ENCODE results near the gene ATP8A2.

The ATP8A2 gene

GRCh38 chr13:25886438-25887214, 514.9 kb downstream of the ATP8A2 start:
- H3K4me3 ChIP-seq = no peak overlapping the region
- H3K27ac ChIP-seq = no peak overlapping the region

- H3K27ac ChIP-seq = no peak overlapping the region
- no peak overlapping the region for H3K4me3 ChIP-seq
Observed at GRCh38 chr13:25887962-25888655, 516.3 kb downstream of the ATP8A2 start.

DNA sequence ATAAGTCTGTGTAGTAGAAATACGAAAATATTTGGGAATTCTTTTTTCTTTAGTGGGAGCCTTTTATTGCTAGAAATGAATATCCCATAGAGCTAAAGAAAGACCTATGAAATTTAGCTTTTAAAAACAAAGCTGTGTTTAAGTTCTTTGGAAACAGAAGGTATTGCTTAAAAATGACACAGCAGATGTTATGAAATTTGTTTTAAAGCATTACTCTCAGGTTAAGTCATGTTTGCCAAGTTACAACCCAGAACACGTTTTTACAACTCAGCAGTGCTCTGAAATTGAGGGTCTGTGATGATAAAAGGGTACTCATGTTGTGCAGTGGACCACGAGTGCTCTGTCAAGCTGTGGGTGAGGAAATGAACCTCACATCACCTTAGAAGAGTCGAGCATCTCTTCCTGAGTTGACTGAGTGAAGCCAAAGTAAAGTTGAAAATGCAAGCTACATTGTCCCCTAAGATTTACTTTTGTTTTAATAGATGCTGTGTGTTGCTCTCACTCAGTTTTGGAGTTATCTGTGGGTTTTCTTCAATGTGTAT, 519.0 kb downstream of the ATP8A2 start:
- no peak overlapping the region for H3K27ac ChIP-seq

GRCh38 chr13:25898991-25899390, 527.2 kb downstream of the ATP8A2 start:
- Histone ChIP-seq H3K27ac (no peak overlapping the region), H3K4me3 (no peak overlapping the region)

More for the DNA sequence above, 519.0 kb downstream of the ATP8A2 start:
- no peak overlapping the region for H3K4me3 ChIP-seq

- no peak overlapping the region for H3K27ac ChIP-seq
- no peak overlapping the region for H3K4me3 ChIP-seq
Observed at GRCh38 chr13:25899464-25899863, 527.7 kb downstream of the ATP8A2 start.

DNA sequence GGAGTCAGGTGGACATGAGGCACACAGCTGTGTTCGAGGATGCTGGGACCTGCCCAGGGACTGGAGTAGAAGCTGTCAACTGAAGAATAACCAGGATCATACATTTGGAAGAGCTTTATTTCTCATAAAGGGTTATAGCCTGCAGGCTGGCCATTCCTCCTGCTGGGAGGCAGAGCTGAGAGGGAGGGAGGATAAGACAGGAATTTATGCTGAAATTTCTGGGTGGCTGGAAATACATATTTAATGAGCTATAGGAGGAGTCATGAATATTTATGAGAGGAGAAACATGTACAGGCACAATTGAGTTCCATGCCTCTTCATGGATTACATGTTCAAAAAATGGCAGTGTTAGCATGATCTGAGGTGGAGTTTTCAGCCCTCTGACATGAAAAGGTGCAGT, 528.2 kb downstream of the ATP8A2 start:
- Histone ChIP-seq H3K27ac (no peak overlapping the region), H3K4me3 (no peak overlapping the region)

- no peak overlapping the region for H3K4me3 ChIP-seq
Observed at GRCh38 chr13:25901460-25902376, 529.9 kb downstream of the ATP8A2 start.

GRCh38 chr13:25902455-25902854, 530.7 kb downstream of the ATP8A2 start:
- peak overlapping the region in 1 of 21 experiments; percentile 6 for H3K27ac ChIP-seq
- H3K4me3 ChIP-seq = no peak overlapping the region

More at GRCh38 chr13:25901460-25902376, 529.9 kb downstream of the ATP8A2 start:
- H3K27ac ChIP-seq = no peak overlapping the region

GRCh38 chr13:25902891-25903341, 531.1 kb downstream of the ATP8A2 start:
- no peak overlapping the region for H3K4me3 ChIP-seq
- H3K27ac ChIP-seq = peak overlapping the region in 2 of 21 experiments; percentile 6 to 27

- H3K4me3 ChIP-seq = no peak overlapping the region
Observed at GRCh38 chr13:25904830-25905229, 533.1 kb downstream of the ATP8A2 start.

DNA sequence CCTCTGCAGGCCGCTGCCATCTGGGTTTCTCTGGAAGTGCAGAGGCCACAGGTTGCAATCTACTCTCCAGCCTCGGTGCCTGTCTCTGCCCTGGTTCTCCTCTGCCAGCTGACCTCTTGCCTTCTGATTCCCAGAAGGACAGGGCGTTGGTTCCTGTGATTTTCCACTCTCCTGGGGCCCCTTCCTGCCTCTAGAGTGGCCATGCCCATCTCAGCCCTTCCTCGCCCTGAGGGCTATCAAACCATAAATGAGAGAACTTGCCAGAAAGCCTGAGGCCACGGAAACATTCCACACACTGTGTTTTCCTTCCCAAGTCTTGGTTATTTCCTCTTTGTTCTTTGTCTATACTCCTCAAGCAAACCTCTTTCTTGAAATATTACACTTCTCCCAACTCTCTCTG, 533.8 kb downstream of the ATP8A2 start:
- no peak overlapping the region for H3K4me3 ChIP-seq
- H3K27ac ChIP-seq = no peak overlapping the region

More at GRCh38 chr13:25904830-25905229, 533.1 kb downstream of the ATP8A2 start:
- no peak overlapping the region for H3K27ac ChIP-seq

GRCh38 chr13:25906191-25906661, 534.5 kb downstream of the ATP8A2 start:
- no peak overlapping the region for H3K4me3 ChIP-seq
- H3K27ac ChIP-seq = no peak overlapping the region

- H3K4me3 ChIP-seq = no peak overlapping the region
- H3K27ac ChIP-seq = no peak overlapping the region
Observed at GRCh38 chr13:25908366-25908765, 536.6 kb downstream of the ATP8A2 start.

DNA sequence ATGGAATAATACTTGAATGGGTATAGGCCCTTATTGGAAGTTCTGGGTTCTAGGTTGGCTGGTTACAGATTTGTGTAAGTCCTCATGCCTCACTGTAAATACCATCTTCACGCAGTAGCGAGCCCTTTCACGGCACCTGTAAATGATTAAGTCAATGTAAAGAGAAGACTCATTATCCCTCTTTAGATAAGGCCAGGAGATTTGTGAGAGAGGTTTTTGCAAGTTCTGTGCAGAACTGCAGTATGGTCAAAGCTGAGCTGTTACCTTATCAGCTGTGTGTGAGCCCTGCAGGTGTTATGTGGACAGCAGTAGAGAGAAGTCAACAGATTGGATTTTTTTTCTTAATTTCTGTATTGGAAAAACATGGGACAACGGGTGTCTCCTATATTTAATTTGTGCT, 538.5 kb downstream of the ATP8A2 start:
- Histone ChIP-seq H3K27ac (no peak overlapping the region), H3K4me3 (no peak overlapping the region)

DNA sequence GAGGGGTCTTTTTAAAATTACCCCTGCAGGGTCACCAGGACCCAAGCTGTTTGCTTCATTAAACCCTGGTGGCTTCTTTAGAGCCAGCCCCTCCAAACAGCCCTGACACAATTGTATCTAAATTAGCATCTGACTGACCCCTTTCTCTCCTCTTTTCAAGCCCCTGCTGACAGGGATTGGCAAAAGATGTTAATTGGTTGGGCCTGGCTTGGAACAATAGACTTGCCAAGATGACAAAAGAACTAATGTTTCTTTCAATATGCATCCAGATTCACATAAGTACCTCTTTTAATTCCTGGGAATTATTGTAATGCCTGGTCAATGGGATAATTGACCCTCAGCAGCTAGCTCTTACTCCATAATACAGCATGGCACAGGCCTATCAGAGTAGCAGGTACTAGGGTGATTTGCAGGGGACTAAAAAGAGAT, 539.2 kb downstream of the ATP8A2 start:
- no peak overlapping the region for H3K27ac ChIP-seq
- no peak overlapping the region for H3K4me3 ChIP-seq

DNA sequence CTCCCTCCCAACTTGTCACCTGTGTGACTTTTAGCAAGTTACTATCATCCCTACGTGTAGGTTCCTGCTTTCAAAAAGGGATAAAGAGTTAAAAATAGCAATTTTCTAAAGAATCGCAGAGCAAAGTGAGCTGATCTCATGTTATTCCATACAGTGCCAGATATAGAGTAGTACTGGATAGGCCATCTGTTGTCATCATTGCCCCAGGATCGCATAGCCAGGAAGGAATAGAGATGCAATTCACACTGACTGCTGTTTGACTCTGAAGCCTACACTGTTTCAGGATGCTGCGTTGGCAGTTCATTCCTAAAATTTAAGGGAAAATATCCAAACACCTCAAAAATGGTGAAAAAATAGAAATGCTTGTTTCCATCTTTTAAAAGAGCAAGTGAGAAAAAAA, 541.2 kb downstream of the ATP8A2 start:
- no peak overlapping the region for H3K27ac ChIP-seq
- H3K4me3 ChIP-seq = no peak overlapping the region

GRCh38 chr13:25915840-25916518, 544.2 kb downstream of the ATP8A2 start:
- Histone ChIP-seq H3K4me3 (no peak overlapping the region), H3K27ac (no peak overlapping the region)

DNA sequence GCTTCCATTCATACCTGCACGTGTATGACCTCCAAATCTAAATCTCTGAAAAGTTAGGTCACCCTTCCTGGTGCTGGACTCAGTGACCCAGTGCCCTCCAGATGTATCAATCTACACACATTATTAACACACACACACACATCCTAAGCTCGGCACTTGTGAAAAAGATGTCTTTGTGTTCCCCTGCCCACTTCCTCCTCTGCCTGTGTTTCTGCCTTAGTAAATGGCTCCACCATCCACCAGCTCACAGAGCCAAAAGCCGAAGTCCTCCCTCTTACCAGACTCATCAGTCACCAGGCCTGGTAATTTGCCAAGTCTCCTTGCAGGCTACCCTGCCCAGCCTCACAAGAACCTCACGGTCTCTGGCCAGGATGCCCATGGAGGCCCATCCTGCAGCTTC, 548.5 kb downstream of the ATP8A2 start:
- no peak overlapping the region for H3K27ac ChIP-seq
- no peak overlapping the region for H3K4me3 ChIP-seq

GRCh38 chr13:25920931-25921330, 549.2 kb downstream of the ATP8A2 start:
- Histone ChIP-seq H3K27ac (no peak overlapping the region), H3K4me3 (no peak overlapping the region)
